GM12892 (cell line): ENCODE results near the gene PTX4.

Source experiments
- DNase-seq: peaks from one replicate; pipeline ENCODE4 v3.0.0; 2011; ENCODE audit not compliant: insufficient read length
- FAIRE-seq: peaks from 2 replicates; lab custom pipeline; 2011; peaks lifted over from hg19 to GRCh38; lab: Jason Lieb, UNC
- POLR2A ChIP-seq: IDR thresholded peaks from 2 replicates; pipeline ENCODE4 v1.6.1; 2011; ENCODE audit warnings: low read depth, low read length, control low read depth
- POLR2AphosphoS5 ChIP-seq: IDR thresholded peaks from 2 replicates; pipeline ENCODE4 v1.6.1; 2011; ENCODE audit warnings: low read depth, low read length, control low read depth
- TAF1 ChIP-seq: IDR thresholded peaks from 2 replicates; pipeline ENCODE4 v1.6.1; 2011; ENCODE audit warnings: low read depth, mild to moderate bottlenecking, control low read depth, low read length, borderline replicate concordance

The PTX4 gene

DNA sequence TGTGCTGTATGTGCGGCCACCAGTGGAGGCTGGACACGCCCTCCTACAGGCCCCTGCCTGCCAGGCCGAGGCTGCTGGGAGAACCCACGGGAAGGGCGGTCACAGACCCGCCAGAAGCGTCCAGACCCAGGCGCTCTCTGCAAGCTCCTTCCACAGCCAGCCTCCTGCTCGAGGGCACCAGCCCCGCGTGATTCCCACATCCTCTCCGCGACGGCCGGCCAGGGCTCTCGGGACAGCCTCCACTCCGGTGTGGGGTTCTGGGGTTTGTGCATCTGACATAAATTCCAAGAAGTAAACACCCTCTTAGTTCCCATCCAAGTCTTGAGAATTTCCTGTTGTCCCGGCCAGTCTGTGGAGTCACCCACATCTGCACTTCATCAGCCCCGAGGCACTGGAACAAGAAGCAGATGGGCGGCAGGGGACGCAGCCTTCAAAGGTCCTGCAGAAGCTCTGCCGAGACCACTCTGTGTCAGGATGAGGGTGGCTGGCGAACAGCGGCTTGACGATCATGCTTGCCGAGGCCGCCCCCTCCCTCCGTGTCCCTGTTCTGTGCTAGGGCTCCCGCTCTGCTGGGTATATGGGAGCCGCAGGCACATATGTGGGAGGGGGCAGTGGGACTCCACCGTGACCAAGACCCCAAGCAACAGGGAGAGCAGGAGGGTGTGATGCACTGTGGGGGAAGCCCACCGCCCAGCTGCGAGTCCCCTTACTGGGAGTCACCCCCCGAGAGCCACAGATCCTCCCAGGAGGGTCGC lies 42.3 kb upstream of the PTX4 start:
- no peak for TF ChIP-seq TAF1
- no peak for TF ChIP-seq POLR2A
- TF ChIP-seq POLR2AphosphoS5 = no peak
- no peak for FAIRE-seq
- DNase-seq = no peak

DNA sequence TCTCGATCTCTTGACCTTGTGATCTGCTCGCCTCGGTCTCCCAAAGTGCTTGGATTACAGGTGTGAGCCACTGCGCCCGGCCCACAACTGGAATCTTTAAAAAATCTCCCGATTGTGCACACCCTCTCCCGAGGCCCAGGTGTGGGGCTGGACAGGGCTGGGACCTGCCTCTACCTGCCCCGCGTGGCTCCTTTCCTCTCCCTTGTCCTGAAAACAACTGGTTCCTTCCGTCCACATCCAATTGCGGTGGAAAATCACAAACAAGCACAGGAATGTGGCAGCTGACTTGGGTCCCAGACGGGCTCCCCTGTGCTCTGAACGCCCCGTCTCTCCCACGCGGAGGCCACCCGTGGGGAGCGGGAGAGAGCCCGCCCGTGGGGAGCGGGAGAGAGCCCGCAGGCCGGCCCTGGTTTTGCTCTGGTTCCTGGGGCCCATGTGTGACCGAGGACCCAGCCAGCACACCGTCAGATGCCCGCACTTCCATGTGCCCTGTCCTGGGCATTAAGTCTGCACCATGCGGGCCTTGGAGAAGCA lies 41.7 kb upstream of the PTX4 start:
- FAIRE-seq (no peak), DNase-seq (no peak)
- TF ChIP-seq POLR2A = no peak
- TF ChIP-seq POLR2AphosphoS5 = no peak
- no peak for TF ChIP-seq TAF1

DNA sequence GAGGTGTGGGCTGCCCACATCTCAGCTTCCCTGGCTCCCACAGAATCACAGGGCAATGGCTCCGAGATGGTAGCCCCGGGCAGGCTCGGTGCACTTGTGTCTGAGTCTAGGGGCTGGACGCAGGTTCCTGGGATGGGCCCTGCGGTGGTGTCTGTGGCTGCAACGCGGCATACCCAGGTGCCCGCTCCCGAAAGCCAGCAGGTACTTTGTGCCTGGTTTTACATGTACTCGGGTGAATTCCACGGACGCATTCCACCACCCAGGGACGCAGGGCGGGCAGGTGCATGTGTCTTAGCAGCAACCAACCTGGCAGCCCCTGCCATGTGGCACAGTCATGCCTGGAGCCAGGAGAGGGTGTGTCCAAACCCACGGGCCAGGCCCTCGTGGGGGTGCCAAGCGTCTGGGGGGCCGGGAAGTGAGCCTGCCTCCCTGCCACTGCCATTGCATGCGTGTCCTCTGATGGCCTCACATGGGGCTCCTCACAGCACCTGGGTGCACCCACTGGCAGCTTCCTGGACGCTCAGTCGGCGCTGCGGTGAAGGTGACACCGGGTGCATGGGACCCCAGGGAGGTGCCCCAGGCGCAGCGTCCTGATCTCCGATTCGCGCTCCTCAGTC lies 40.3 kb upstream of the PTX4 start:
- DNase-seq = no peak
- no peak for TF ChIP-seq TAF1
- TF ChIP-seq POLR2A = no peak
- no peak for TF ChIP-seq POLR2AphosphoS5
- FAIRE-seq = no peak

DNA sequence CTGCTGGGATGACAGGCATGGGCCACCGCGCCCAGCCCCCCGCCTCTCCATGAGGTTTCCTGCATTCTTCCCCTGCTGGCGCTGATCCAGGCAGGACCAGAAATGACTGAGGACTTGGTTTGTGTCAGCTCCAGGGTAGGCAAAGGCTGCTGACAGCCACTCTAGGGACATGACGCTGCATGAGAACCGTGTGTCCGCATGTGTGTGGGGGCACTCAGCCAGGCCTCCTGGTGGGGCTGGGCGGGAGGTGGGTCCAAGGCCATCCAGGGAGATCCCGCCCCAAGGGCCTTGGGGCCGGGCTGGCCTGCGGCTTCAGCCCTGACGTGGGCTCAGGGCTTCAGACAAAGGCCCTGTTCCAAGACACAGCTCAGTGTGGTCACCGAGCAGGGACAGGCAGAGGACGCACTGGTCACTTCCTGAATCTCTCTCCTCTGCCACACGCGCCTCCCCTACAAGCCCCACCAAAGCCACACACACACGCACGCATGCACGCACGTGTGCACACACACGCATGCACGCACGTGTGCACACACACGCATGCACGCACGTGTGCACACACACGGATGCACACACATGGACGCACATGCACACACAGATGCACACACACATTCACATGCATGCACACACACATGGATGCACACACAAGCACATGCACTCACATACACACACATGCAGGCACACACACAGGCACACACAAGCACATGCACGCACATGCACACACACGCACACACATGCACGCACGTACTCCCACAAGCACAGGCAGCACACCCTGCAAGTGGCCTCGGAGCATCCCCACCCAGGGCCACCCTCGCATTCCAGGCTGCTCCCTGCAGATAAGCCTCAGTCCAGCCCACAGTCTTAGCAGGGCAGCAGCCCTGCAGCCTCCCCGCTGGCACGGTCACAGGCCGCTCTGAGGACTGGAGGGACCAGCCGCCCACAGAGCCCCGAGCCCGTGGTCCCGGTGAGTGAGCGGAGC lies 39.4 kb upstream of the PTX4 start:
- no peak for DNase-seq
- no peak for FAIRE-seq

DNA sequence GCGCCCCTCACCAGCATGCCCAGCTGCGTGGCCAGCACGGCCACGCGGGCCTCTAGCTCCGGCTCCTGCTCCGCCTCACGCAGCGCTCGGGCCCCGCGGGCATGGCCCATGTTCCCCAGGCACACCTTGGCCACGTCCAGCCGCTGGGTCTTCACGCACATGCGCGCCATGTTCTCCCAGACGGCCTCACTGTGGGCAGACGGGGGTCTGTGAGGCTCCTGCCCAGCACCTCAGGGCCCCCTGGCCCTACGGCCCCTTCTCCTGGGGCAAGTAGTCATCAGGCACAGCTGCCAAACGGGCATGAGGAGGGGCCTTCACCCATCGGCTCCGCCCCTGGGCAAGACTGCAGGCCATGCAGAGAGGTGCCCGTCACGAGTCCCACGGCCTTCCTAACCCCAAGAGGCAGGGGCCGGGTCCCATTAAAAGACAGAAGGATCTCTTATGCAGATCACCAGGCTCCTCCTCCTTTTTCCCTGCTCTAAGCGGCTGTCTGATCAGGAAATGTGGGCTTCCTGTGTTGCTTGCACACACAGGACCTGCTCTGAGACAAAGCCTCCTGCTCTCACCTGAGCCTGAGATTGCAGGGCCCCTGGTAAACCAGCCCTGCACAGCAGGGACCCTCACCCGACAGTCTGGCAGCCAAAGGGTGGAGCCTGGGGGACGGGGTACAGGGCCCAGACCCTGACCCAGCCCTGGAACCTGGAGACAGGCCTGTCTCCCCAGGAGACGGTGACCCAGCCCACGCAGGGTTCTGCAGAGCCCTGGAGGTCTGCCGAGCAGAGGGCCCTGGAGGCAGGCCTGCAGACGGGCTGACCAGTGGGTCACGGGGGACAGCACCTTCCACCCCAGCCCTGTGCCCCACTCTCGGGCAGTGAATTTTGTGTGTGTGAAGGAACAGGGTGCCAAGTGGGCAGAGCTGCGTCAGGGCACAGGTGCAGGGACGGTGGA lies 38.1 kb upstream of the PTX4 start:
- TF ChIP-seq POLR2AphosphoS5 (no peak), TAF1 (no peak), POLR2A (no peak)
- DNase-seq = no peak
- FAIRE-seq = no peak

More for the DNA sequence above, 39.4 kb upstream of the PTX4 start:
- TF ChIP-seq POLR2A (no peak), TAF1 (no peak), POLR2AphosphoS5 (no peak)

DNA sequence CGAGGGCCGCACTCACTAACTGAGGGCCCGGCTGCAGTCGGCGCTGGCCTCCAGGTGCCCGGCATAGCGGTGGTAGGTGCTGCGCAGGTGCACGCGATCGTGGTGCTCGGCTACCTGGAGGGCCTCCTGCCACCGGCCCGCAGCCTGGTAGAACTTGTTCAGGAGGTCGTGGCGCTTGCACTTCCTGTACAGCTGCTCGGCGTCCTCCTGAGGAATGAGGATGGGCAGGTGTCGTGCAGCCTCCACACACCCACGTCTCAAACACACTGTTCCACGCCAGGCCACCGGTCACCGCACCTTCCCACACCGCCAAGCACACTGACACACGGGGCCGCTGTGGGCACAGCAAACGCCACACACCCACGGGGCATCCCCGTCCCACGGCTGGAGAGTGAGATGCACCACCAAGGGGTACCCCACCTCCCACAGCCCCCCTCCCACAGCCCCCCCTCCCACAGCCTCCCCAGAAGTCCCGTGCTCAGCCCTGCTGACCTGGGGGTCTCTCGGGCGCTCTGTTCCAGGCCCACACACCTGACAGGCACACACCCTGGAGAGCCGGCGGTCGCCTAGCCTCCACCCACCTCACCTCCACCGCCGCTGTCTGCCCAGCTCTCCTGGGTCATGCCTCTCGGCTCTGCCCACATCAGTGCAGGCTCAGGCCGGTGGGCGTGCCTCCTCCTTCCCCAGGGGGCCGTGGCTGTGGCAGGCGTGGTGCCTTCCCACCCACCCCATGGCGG lies 37.3 kb upstream of the PTX4 start:
- TF ChIP-seq POLR2A = no peak
- no peak for TF ChIP-seq TAF1
- TF ChIP-seq POLR2AphosphoS5 = no peak
- FAIRE-seq (no peak), DNase-seq (no peak)

DNA sequence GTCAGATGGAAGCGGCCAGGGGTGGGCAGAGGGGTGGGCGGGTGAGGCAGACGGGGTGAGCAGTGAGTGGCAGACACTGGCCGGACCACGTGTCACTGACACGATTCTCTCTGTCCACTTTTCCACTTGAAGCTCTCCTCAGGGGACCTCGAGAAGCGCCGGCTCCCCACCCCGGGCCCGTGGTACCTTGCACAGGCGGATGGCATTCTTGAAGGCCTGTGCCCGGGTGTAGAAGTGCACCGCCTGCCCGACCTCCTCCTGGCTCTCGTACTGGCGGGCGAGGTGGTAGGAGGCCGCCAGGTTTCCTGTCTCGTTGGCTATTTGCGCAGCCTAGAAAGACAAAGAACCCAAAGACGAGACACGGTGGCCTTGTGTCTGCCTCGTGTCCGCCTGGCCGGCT lies 35.6 kb upstream of the PTX4 start:
- no peak for DNase-seq
- no peak for FAIRE-seq

DNA sequence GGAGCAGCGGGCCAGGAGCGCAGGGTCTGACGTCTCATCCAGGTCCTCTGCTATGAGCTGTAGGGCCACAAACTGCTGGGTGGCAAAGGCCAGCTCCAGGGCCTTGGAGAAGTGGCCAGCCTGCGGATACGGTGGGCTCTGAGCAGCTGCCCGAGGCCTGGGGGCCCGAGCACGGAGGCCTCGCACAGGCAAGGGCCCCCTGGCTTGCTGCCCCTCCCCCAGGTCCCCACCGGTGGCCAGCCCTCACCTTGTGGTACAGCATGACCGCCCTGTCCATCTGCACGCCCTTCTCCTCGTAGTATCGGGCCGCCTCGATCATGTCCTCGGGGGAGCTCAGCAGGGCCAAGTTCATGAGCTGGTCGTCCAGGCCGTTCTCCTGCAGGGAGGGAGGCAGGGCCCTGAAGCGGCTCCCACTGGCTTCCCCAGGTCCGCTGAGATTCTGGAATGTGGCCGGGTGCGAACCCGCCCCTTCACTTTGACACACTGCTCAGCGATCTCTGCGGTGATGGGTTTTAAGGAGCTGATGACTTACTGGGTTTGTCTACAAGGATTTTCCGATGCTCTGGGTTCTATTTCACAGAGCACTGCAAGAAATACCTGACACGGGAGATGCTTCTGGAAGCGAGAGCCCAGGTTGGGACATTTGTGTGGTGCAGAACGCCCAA lies 35.0 kb upstream of the PTX4 start:
- DNase-seq (no peak), FAIRE-seq (no peak)
- TF ChIP-seq POLR2AphosphoS5 = no peak

More for the DNA sequence above, 35.6 kb upstream of the PTX4 start:
- TF ChIP-seq TAF1 (no peak), POLR2AphosphoS5 (no peak), POLR2A (no peak)

DNA sequence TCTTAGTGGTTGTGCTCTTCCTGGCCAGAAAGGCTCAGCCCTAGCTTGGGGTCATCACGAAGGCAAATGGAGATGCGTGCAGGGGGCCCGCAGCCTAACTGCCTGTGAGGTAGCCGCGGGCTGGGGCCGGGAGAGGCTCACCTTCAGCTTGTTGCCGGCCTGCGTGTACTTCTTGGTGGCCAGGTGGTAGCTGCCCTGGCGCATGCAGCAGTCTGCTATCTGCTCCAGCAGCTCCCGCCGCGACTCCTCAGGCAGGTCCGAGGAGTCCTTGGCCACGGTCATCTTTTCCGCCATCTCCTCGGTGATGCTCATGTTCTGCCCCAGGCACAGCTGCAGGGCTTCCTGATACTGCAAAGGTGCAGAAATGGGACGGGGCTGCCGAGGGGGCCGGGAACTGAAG lies 31.7 kb upstream of the PTX4 start:
- DNase-seq (no peak), FAIRE-seq (no peak)
- no peak for TF ChIP-seq POLR2A
- no peak for TF ChIP-seq TAF1
- no peak for TF ChIP-seq POLR2AphosphoS5
